ENCODE measurements around the gene IL1B. TPM values are rescaled to one million over a fixed set of nuclear protein-coding genes. Genes with fewer than 3 reads are reported as not detected.

Gene IL1B
- total RNA-seq, 1 experiment from 2014 or later = not detected

DNA sequence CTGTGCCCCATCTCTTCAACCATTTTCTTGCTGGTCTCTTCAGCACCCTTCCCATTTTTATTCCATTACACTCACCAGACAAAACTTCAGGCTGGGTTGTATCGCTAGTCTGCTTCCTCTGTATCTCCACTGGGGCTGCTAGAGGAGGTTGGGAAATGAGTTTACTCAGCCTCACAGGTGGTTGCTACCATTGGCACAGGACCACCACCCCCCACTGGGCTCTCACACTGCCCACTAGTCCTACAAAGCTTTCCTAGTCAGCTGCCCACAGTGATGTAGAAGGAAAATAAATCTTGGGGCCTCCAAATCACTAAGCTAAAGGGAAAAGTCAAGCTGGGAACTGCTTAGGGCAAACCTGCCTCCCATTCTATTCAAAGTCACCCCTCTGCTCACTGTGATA is 12.3 kb upstream of the IL1B start:
- DNase-seq (ENCODE audit: low read depth, low spot score) (no peak), ATAC-seq (no peak)
- Histone ChIP-seq H3K27me3 (ENCODE audit: control insufficient read depth, insufficient read depth, low read length) (no peaks in the 10 kb centered on the region), H3K4me3 (ENCODE audit: low read depth in 2 of 2, low read length in 2 of 2) (no peak overlapping the region), H3K9me3 (ENCODE audit: control insufficient read depth, insufficient read depth, low read depth, low read length) (no peaks in the 10 kb centered on the region), H3K4me1 (ENCODE audit: control insufficient read depth, insufficient read depth, low read length) (no peaks in the 10 kb centered on the region), H3K36me3 (ENCODE audit: control insufficient read depth, insufficient read depth, low read length) (no peaks in the 10 kb centered on the region), H3K27ac (ENCODE audit: low read length) (no peak overlapping the region)
- intact Hi-C loops (cut with micrococcal nuclease; ENCODE audit: unreplicated experiment) = no loop called here
- ChIA-PET CTCF (interaction anchor here (0.5 kb wide), 1 partner anchor 37 kb away, joined by 4 read pairs; no protein-coding TSS in a partner anchor), POLR2A (no interaction called here)
- in situ Hi-C loops (cut with HindIII; ENCODE audit: low pct_unique_long_range_greater_than_20kb, low sequenced_read_pairs) = no loop called here
- BruUV-seq (replicated peaks) = no TSS peak
- TF ChIP-seq, protein P1, sequence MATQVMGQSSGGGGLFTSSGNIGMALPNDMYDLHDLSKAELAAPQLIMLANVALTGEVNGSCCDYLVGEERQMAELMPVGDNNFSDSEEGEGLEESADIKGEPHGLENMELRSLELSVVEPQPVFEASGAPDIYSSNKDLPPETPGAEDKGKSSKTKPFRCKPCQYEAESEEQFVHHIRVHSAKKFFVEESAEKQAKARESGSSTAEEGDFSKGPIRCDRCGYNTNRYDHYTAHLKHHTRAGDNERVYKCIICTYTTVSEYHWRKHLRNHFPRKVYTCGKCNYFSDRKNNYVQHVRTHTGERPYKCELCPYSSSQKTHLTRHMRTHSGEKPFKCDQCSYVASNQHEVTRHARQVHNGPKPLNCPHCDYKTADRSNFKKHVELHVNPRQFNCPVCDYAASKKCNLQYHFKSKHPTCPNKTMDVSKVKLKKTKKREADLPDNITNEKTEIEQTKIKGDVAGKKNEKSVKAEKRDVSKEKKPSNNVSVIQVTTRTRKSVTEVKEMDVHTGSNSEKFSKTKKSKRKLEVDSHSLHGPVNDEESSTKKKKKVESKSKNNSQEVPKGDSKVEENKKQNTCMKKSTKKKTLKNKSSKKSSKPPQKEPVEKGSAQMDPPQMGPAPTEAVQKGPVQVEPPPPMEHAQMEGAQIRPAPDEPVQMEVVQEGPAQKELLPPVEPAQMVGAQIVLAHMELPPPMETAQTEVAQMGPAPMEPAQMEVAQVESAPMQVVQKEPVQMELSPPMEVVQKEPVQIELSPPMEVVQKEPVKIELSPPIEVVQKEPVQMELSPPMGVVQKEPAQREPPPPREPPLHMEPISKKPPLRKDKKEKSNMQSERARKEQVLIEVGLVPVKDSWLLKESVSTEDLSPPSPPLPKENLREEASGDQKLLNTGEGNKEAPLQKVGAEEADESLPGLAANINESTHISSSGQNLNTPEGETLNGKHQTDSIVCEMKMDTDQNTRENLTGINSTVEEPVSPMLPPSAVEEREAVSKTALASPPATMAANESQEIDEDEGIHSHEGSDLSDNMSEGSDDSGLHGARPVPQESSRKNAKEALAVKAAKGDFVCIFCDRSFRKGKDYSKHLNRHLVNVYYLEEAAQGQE (IDR thresholded peaks at IDR 0.05; ENCODE audit: insufficient read depth in 1 of 2, low read depth in 2 of 2, low read length in 1 of 2) = no peak
- TF ChIP-seq TCF7L2 (IDR thresholded peaks at IDR 0.05; ENCODE audit: low read depth, low read length) = no peak
- TF ChIP-seq SIN3A (IDR thresholded peaks at IDR 0.05; ENCODE audit: borderline replicate concordance, insufficient read depth, low read depth, low read length) = no peak
- TF ChIP-seq, protein P2, sequence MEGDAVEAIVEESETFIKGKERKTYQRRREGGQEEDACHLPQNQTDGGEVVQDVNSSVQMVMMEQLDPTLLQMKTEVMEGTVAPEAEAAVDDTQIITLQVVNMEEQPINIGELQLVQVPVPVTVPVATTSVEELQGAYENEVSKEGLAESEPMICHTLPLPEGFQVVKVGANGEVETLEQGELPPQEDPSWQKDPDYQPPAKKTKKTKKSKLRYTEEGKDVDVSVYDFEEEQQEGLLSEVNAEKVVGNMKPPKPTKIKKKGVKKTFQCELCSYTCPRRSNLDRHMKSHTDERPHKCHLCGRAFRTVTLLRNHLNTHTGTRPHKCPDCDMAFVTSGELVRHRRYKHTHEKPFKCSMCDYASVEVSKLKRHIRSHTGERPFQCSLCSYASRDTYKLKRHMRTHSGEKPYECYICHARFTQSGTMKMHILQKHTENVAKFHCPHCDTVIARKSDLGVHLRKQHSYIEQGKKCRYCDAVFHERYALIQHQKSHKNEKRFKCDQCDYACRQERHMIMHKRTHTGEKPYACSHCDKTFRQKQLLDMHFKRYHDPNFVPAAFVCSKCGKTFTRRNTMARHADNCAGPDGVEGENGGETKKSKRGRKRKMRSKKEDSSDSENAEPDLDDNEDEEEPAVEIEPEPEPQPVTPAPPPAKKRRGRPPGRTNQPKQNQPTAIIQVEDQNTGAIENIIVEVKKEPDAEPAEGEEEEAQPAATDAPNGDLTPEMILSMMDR (IDR thresholded peaks at IDR 0.05) = no peak
- no peak for TF ChIP-seq POLR2AphosphoS5 (IDR thresholded peaks at IDR 0.05; ENCODE audit: low read depth, low read length)

DNA sequence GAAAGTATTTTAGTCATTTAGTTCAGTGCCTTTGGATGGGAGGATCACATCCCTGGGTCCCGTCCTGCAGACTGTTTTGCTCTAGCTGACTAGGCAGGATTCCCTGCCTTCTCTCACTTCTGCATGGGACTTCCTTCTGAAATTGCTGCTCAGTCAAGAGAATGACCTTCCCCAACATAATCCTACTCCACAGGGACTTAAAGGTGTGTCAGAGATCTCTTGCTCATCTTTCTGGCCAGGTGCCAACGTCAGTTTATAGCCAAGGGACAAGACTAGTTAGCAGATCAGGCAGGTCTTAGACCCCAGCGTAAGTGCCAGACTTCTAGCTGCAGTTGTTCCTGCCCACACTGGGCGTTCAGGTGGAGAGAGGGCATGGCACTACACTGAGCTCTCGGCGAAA is 9.5 kb upstream of the IL1B start:
- TF ChIP-seq POLR2AphosphoS5 (IDR thresholded peaks at IDR 0.05; ENCODE audit: low read depth, low read length) (no peak), TCF7L2 (IDR thresholded peaks at IDR 0.05; ENCODE audit: low read depth, low read length) (no peak), SIN3A (IDR thresholded peaks at IDR 0.05; ENCODE audit: borderline replicate concordance, insufficient read depth, low read depth, low read length) (no peak)
- TF ChIP-seq, protein P1 (IDR thresholded peaks at IDR 0.05; ENCODE audit: insufficient read depth in 1 of 2, low read depth in 2 of 2, low read length in 1 of 2) = no peak
- TF ChIP-seq, protein P2 (IDR thresholded peaks at IDR 0.05) = no peak
- no peaks in the 10 kb centered on the region for H3K27me3 ChIP-seq (ENCODE audit: control insufficient read depth, insufficient read depth, low read length)
- H3K4me3 ChIP-seq (ENCODE audit: low read depth in 2 of 2, low read length in 2 of 2) = no peak overlapping the region
- no peaks in the 10 kb centered on the region for H3K9me3 ChIP-seq (ENCODE audit: control insufficient read depth, insufficient read depth, low read depth, low read length)
- CTCF ChIA-PET = no interaction called here
- H3K36me3 ChIP-seq (ENCODE audit: control insufficient read depth, insufficient read depth, low read length) = no peaks in the 10 kb centered on the region
- no peak for ATAC-seq
- DNase-seq (ENCODE audit: low read depth, low spot score) = no peak
- H3K4me1 ChIP-seq (ENCODE audit: control insufficient read depth, insufficient read depth, low read length) = no peaks in the 10 kb centered on the region
- BruUV-seq (replicated peaks) = no TSS peak
- in situ Hi-C loops (cut with HindIII; ENCODE audit: low pct_unique_long_range_greater_than_20kb, low sequenced_read_pairs) = no loop called here
- POLR2A ChIA-PET = no interaction called here
- intact Hi-C loops (cut with micrococcal nuclease; ENCODE audit: unreplicated experiment) = no loop called here
- H3K27ac ChIP-seq (ENCODE audit: low read length) = no peak overlapping the region
